NCI-H1105 (cell line): ENCODE data around the gene OR2A5.
"Not testable (repeated sequence)": the region's sequence is repeated elsewhere in the genome, so short reads cannot be mapped to it uniquely, and the experiment has no call there.

Source experiments
- DNase-seq: peaks from one replicate; lab custom pipeline; 2025; lab: John Stamatoyannopoulos, UW

The OR2A5 gene

GRCh38 chr7:144048648-144049047 is at the start of gene OR2A5:
Gene OR2A5, plus strand, starts transcription at chr7:144048948. Its CDS starts 1,454 bp downstream, at chr7:144050402.
- DNase-seq: no peak

DNA sequence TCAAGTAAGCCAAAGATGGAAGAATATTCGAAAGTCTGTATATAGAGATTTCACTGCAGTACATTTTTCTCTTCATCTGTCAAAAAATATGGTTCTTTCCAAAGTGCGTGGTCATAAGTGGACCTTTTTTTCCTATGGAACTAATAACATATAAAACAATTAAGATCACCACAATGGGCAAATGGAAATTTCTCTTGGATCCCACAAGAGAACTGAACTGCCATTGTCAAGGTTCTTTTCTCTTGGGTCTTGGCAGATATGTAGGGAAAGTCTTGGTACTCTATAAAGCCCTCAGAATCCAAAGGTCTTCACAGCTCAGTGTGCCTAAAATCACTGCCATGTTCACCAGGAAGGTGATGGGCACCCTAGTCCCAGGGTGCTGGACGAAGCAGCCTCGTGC is 48.7 kb upstream of the OR2A5 start, which contains the start of gene OR6B1:
Gene OR6B1 (plus strand): TSS at position 301 of the 400 bp plus-strand sequence. CDS start 3,677 bp downstream, outside the sequence.
- no peak for DNase-seq

DNA sequence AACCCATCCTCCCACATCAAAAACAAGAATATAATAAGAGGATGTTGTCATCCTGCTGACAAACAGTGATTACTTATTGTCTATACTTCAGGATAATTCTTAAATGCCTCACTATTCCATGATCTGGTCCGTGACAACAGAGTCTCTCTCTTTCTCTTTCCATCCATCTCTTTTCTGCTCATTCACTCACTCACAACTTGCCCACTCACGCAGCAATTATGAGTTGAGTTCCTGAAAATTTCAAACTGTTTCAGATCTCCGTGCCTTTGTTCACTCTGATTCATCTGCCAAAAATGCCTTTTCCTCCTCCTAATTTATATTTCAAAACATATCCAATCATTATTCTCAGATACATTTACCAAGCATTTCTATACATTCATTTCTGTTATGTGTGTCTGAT is 47.2 kb upstream of the OR2A5 start:
- DNase-seq: no peak

DNA sequence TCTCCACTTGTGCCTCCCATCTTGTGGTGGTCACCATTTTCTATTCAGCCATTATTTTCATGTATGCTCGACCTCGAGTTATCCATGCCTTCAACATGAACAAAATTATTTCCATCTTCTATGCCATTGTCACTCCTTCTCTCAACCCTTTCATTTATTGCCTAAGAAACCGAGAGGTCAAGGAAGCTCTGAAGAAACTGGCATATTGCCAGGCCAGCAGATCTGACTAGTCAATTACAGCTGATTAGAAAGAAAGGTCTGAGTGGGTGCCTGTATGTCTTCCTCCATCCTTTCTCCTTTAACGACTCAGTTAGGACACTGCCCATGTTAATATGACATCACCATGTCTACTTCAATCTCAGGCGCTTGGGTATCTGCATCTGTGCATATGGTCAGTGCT is 44.0 kb upstream of the OR2A5 start:
- DNase-seq: no peak

GRCh38 chr7:144006029-144006691 is 42.6 kb upstream of the OR2A5 start:
- DNase-seq: no peak

DNA sequence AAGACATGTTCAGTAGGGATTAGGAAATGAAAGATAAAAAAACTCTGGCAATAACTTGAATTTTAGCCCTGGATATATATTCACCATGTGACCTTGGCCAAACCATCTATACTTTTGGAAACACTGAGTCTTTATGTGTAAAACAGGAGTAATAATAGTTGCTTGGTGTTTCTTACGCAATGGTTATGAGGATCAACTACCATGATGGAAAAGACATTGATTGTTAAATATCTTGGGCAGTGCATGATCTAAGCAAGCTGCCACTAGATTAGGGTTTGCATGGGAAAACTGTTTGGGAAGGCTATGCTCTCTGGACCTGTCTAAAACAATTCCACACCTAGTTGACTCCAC is 42.1 kb upstream of the OR2A5 start:
- DNase-seq: no peak

DNA sequence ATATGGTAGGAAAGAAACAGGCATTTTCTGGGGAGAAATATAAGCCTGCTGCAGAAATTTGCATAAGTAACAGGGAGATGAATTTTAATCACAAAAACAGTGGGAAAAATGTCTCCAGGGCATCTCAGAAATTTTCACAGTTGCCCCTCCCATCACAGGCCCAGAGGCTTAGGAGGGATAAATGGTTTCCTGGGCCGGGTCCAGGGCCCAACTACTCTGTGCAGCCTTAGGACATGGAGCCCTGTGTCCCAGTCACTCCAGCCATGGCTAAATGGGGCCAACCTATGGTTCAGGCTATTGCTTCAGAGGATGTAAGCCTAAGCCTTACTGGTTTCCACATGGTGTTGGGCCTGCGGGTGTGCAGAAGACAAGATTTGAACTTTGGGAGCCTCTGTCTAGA is 39.4 kb upstream of the OR2A5 start:
- DNase-seq: no peak

GRCh38 chr7:144010061-144010460 is 38.7 kb upstream of the OR2A5 start:
- DNase-seq: not testable (repeated sequence)

GRCh38 chr7:144010821-144011220 is 37.9 kb upstream of the OR2A5 start:
- DNase-seq: not testable (repeated sequence)

DNA sequence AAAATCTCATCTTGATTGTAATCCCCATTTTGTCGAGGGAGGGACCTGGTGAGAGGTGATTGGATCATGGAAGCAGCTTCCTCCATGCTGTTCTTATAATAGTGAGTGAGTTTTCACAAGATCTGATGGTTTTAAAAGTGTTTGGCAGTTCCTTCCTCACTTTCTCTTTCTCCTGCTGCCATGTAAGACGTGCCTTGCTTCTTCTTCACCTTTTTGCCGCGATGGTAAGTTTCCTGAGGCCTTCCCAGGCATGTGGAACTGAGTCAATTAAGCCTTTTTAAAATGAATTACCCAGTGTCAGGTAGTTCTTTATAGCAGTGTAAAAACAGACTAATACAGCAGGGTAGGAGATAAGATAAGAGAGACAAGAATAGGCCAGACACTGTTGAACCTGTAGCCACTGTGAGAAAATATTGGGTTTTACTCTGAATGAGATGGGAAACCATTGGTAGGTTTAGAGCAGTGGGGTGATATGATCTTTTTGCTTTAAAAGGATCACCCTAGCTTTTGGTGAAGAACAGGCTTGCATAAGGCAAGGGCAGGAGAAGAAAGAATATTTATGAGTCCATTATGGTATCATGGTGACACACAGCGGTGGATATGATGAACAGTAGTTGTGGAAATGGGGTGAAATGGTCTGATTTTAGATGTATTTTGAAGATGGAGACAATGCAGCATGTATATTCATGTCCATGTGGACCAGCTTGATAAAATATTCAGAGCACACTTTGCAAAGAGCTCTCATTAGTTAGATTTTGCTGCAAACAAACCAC is 37.1 kb upstream of the OR2A5 start:
- no peak for DNase-seq

GRCh38 chr7:144018065-144018464 is 30.7 kb upstream of the OR2A5 start:
- no peak for DNase-seq

- no peak for DNase-seq
These were observed 29.3 kb upstream of the OR2A5 start for GRCh38 chr7:144019457-144019856.

DNA sequence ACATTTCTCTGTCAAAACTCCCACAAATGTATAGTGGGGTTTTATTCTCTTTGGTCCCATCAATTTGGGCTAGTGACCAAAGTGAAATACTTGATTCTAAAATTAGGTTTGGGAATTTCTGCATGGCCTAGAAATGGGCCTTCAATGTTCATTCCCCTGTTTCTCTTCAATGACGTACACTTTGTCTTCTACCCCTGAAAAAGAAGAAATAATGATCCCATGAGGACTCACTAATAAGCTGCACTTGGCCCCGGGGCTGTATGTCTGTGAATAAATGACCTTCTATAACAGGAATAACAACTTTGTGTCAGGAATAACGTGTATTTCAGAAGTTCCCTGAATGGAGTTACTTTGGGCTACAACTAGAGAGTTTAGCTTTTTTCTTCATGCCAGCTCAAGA is 28.4 kb upstream of the OR2A5 start:
- no peak for DNase-seq

DNA sequence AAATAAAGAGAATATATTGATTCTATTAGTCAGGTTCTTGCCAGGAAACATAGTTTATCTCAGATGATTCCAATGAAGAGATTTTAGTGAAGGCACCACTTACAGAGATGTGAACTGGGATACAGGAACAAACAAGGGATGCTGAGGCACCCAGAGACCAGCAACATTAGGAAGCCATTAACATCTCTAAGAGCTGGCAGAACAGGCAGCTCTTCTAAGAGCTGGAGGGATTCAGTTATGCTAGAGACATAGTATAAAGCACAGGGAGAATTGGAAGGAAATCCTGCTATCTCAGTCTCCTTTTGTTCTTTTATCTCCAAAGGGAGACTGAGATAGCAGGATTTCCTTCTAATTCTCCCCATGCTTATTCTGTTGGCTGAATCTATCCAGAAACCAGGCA is 26.6 kb upstream of the OR2A5 start:
- DNase-seq: no peak

DNA sequence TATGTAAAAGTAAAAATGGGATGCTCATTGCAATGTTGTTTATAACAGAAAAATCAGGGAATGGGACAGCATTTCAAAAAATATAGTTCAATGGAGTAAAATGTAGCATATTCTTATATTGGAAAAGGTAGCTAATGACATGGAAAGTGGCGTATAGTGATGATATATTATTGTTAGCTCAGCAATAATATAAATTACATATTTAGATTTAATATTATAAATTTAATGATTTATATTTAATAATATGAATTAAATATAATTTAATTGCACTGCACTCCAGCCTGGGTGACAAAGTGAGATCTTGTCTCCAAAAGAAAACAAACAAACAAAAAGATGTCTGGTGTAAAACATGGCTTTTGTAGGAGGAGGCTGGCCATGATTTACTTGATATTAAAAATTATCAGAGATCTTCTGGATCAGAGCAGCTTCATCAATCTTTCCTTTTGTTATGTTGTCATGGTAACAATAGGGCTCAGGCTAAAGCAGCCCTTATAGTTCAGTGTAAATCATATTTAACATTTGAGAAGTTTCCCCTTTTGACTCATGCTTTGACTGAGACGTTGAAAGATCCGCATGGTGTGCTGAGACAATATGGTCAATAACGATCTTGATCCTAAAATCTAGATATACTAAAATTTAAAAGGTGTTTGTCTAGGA is 25.4 kb upstream of the OR2A5 start:
- no peak for DNase-seq

DNA sequence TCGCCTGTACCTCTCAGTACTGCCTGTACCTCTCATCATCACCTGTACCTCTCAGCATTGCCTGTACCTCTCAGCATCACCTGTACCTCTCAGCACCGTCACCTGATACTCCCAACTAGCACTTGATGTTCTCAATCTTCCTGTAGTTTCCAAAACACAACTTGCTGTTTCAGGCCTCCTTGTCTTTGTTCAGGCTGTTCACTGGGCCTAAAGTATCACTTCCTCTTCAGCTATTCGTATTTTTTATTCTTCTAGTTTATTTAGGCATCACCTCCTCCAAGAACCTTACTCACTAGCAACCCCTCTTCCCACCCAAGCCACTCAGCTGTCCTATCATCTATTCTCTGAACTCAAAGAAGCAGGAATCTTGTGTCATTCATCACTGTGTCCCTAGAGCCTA is 24.5 kb upstream of the OR2A5 start:
- no peak for DNase-seq

- DNase-seq: no peak
These were observed 22.4 kb upstream of the OR2A5 start for GRCh38 chr7:144026203-144026883.

DNA sequence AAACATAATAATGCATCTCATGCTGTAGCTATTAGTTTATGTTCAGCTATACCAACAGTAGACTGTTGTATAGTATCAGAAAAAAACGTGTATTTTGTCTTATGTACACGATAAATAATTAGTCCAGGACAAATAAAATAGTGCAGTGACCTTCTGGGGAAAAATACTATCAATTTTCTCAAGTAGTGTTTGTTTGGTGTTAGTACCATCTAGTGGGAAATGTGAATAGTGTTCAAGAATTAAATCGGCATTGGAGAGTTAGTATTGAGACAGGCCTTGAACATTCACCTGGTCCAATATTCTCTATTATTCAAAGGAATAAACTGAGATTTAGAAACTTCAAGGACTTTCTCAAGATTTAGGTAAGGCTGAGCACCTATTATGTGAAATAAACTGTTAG is 21.7 kb upstream of the OR2A5 start:
- DNase-seq: no peak

DNA sequence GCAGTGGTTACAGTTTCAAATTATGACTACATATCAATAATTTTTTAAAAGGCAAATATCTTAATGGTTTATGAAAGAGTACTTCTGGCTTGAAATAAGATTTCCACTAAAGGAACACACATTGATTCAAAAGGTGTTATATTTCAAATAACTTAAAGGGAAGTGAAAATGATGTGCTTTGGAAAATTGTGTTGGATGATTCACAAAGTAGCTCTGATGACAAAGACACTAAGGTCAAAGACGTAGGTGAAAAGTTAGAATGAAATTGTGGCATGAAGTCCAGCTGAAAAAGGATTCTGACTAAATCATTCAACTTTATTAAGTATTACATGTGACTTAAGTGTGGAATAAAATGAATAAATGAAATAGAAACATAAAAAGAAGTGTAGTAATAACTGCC is 20.8 kb upstream of the OR2A5 start:
- no peak for DNase-seq

GRCh38 chr7:144028547-144028946 is 20.2 kb upstream of the OR2A5 start:
- DNase-seq: no peak

GRCh38 chr7:144032516-144032915 is 16.2 kb upstream of the OR2A5 start:
- DNase-seq: no peak

DNA sequence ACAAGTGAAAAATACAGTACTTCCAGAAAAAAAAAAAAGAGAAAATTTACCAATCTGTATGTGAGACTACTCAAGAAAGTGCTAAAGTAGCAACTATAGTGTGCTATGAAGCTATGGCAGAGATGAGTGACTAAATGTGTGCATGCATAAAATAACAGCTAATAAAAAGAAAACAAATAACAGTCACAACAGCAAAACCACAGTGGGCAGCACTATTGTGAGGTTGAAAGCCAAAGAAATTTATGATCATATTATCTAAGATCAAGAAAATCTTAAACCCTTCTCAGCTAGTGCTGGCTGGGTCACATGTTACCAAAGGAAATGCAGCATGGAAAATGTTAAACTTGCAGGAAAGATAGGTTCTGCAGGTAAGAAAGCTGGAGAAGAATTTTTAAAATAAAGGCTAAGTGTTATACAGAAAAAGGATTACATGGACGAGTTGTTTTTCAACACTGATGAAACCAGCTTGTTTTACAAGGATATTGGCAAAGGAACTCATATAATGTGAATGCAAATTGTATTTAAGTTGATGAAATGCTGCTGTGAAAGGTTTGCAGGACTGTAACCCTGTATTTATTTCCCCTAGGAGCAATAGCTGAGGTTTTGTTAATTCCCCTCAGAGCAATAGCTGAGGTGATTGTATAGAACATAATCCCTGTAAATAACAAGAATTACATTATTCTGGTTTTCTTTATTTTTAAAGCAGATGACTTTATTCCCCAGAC is 15.6 kb upstream of the OR2A5 start:
- no peak for DNase-seq
